Measurements from ENCODE around the gene RFC5.

- TF ChIP-seq POLR2A (IDR thresholded peaks at IDR 0.05) (no peak), CTCF (IDR thresholded peaks at IDR 0.05 in 8 of 11, conservative IDR thresholded peaks at IDR 0.05 in 3 of 11) (no peak), POLR2AphosphoS5 (IDR thresholded peaks at IDR 0.05) (no peak)
These were observed 6.2 kb downstream of the RFC5 start for GRCh38 chr12:118022728-118023109.

Data from spleen (tissue), 7 donors.